Stimulated activated CD8-positive, alpha-beta memory T cell treated with anti-CD3 and anti-CD28 coated beads, Interleukin-12 subunit alpha, Interleukin-12 subunit beta, amount 100 ng/mL, for 24 hours (primary cell): ENCODE measurements around the gene PADI1.

Source experiments
- DNase-seq: peaks from one replicate; pipeline ENCODE4 v3.0.0-alpha.2; 2020; ENCODE audit errors: extremely low read depth

The PADI1 gene

GRCh38 chr1:17183388-17184160 is 21.4 kb upstream of the PADI1 start:
- no peak for DNase-seq

GRCh38 chr1:17184161-17184665 is 20.7 kb upstream of the PADI1 start:
- DNase-seq, result no peak

GRCh38 chr1:17184822-17185484 is 20.0 kb upstream of the PADI1 start:
- no peak for DNase-seq

GRCh38 chr1:17185485-17185860 is 19.5 kb upstream of the PADI1 start:
- no peak for DNase-seq

GRCh38 chr1:17186216-17186909 is 18.6 kb upstream of the PADI1 start:
- no peak for DNase-seq

GRCh38 chr1:17187051-17187450 is 17.9 kb upstream of the PADI1 start:
- no peak for DNase-seq

- DNase-seq, result no peak
Observed at GRCh38 chr1:17188217-17188616, 16.7 kb upstream of the PADI1 start.

GRCh38 chr1:17188889-17189631 is 15.9 kb upstream of the PADI1 start:
- no peak for DNase-seq

GRCh38 chr1:17189632-17189990 is 15.3 kb upstream of the PADI1 start:
- DNase-seq, result no peak

GRCh38 chr1:17190010-17190995 is 14.6 kb upstream of the PADI1 start:
- DNase-seq, result no peak

GRCh38 chr1:17191990-17192242 is 13.0 kb upstream of the PADI1 start:
- no peak for DNase-seq

GRCh38 chr1:17192394-17193221 is 12.3 kb upstream of the PADI1 start:
- no peak for DNase-seq

- DNase-seq, result no peak
Observed at GRCh38 chr1:17193222-17194132, 11.5 kb upstream of the PADI1 start.

- no peak for DNase-seq
Observed at GRCh38 chr1:17194133-17194475, 10.8 kb upstream of the PADI1 start.

GRCh38 chr1:17194615-17195528 is 10.1 kb upstream of the PADI1 start:
- no peak for DNase-seq

- no peak for DNase-seq
Observed at GRCh38 chr1:17195731-17196130, 9.2 kb upstream of the PADI1 start.

- no peak for DNase-seq
Observed at GRCh38 chr1:17196496-17197185, 8.3 kb upstream of the PADI1 start.

- no peak for DNase-seq
Observed at GRCh38 chr1:17197696-17198095, 7.2 kb upstream of the PADI1 start.
